Measurements from ENCODE around the gene MEAF6. TPM values are rescaled to one million over a fixed set of nuclear protein-coding genes. Genes with fewer than 3 reads are reported as not detected.
"Not testable (repeated sequence)": the region's sequence is repeated elsewhere in the genome, so short reads cannot be mapped to it uniquely, and the experiment has no call there.

The MEAF6 gene
- total and polyA plus RNA-seq, 2 of the 4 experiments (the other 2 are of a cell fraction), result 36.2 to 40.7 TPM

DNA sequence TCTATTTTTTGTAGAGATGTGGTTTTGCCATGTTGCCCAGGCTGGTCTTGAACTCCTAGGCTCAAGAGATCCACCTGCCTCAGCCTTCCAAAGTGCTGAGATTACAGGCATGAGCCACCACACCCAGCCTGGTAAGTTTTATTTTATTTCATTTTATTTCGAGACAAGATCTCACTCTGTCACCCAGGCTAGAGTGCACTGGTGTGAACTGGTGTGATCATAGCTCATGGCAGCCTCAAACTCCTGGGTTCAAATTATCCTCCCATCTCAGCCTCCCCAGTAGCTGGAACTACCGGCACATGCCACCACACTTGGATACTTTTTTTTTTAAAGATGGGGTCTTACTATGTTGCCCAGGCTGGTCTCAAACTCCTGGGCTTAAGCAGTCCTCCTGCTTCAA lies 11.8 kb downstream of the MEAF6 start:
- H3K4me3 ChIP-seq (ENCODE audit: insufficient read depth, low read depth, low read length); H3K23ac ChIP-seq (ENCODE audit: low read depth, low read length); H4K91ac ChIP-seq (ENCODE audit: insufficient read depth, low read depth, low read length); H3K9me1 ChIP-seq (ENCODE audit: insufficient read depth, low read length); H2AFZ ChIP-seq (replicated peaks; ENCODE audit: low read length, poor library complexity); BruUV-seq (replicated peaks); H4K20me1 ChIP-seq (ENCODE audit: insufficient read depth, low read length); intact Hi-C loops (cut with micrococcal nuclease); H3K4me1 ChIP-seq (ENCODE audit: control insufficient read depth, insufficient read depth, low read length); H4K8ac ChIP-seq (ENCODE audit: low read depth in 2 of 2, low read length in 2 of 2); H3K9ac ChIP-seq (ENCODE audit: low read depth, low read length); H2AK9ac ChIP-seq (replicated peaks; ENCODE audit: low read depth, low read length, poor library complexity); H3K18ac ChIP-seq (ENCODE audit: low read depth, low read length); ATAC-seq (ENCODE audit: low read depth); H2BK20ac ChIP-seq (ENCODE audit: low read depth, low read length); H2BK15ac ChIP-seq (ENCODE audit: low read depth, low read length); dilution Hi-C loops (cut with HindIII; ENCODE audit: low sequenced_read_pairs, unreplicated experiment); H2BK120ac ChIP-seq (ENCODE audit: low read depth, low read length); H3K27ac ChIP-seq (ENCODE audit: insufficient read depth, low read length); H3K9me3 ChIP-seq (ENCODE audit: control insufficient read depth, insufficient read depth, low read length); DNase-seq; H3K14ac ChIP-seq (replicated peaks; ENCODE audit: low read depth, low read length); H3K56ac ChIP-seq (ENCODE audit: extremely low read depth, insufficient read depth, low read length); H3K4me2 ChIP-seq (ENCODE audit: low read depth, low read length); in situ Hi-C loops (cut with MboI; ENCODE audit: low sequenced_read_pairs); H2BK5ac ChIP-seq (ENCODE audit: low read depth, low read length, poor library complexity, severe bottlenecking); H3K4ac ChIP-seq (ENCODE audit: low read depth, low read length); H4K5ac ChIP-seq (ENCODE audit: low read depth, low read length); H2AK5ac ChIP-seq (ENCODE audit: low read depth, low read length); H3K27me3 ChIP-seq (ENCODE audit: control insufficient read depth, insufficient read depth, low read length): not testable (repeated sequence)
- POLR2A ChIA-PET (ENCODE audit: unreplicated experiment), result interaction anchor here (0.6 kb wide), 1 partner anchor 9 kb away, joined by 14 read pairs; no protein-coding TSS in a partner anchor
- Histone ChIP-seq H3K79me1 (ENCODE audit: low read depth in 1 of 2, low read length in 2 of 2) (peaks cover 15 to 34% of the 10 kb centered on the region in 2 experiments), H3K36me3 (ENCODE audit: control insufficient read depth, insufficient read depth, low read length) (peaks cover 35% of the 10 kb centered on the region)
- WGBS, 2 experiments (ENCODE audit: extremely low coverage in 2 of 2, insufficient read length in 1 of 2), result no CpG with 5 or more reads among the region's 2 CpGs
- CTCF ChIA-PET, result interaction anchor here (0.6 to 0.8 kb wide), 2 partner anchors 17 to 24 kb away, joined by 3 to 5 read pairs; no protein-coding TSS in a partner anchor
